MG63 (cell line): ENCODE measurements around the gene GOLGA8Q. TPM values are rescaled to one million over a fixed set of nuclear protein-coding genes. Genes with fewer than 3 reads are reported as not detected.
A peak's percentile ranks its signal among the peaks of the same experiment; 100 is the strongest.
"Not testable (repeated sequence)": the region's sequence is repeated elsewhere in the genome, so short reads cannot be mapped to it uniquely, and the experiment has no call there.

ENCODE experiments used
- DNase-seq: peaks from one replicate; pipeline ENCODE4 v3.0.0-alpha.2; 2020
- H3K27me3 ChIP-seq: fragments of 250-450 bp; sonication (Bioruptor Pico); 2 replicates; pipeline ENCODE4 v1.5.1; 2020; ENCODE audit warnings: mild to moderate bottlenecking, moderate library complexity
- H3K36me3 ChIP-seq: fragments of 250-450 bp; sonication (Bioruptor Pico); 2 replicates; pipeline ENCODE4 v1.5.1; 2020; ENCODE audit warnings: mild to moderate bottlenecking, moderate library complexity
- H3K4me3 ChIP-seq: fragments of 250-450 bp; sonication (Bioruptor Pico); 2 replicates; pipeline ENCODE4 v1.5.1; 2020; ENCODE audit warnings: mild to moderate bottlenecking, moderate library complexity
- H3K9me3 ChIP-seq: fragments of 250-450 bp; sonication (Bioruptor Pico); 2 replicates; pipeline ENCODE4 v1.5.1; 2020; ENCODE audit warnings: mild to moderate bottlenecking, moderate library complexity
- total RNA-seq: library from RNA; depleted of rRNA; stranded (reverse); fragments of >200 nt; shearing (Covaris generic); gene quantifications from 2 replicates; pipeline ENCODE4 v1.2.3, GENCODE V29; 2014; ENCODE audit warnings: low replicate concordance; rRNA removed

The GOLGA8Q gene, protein sequence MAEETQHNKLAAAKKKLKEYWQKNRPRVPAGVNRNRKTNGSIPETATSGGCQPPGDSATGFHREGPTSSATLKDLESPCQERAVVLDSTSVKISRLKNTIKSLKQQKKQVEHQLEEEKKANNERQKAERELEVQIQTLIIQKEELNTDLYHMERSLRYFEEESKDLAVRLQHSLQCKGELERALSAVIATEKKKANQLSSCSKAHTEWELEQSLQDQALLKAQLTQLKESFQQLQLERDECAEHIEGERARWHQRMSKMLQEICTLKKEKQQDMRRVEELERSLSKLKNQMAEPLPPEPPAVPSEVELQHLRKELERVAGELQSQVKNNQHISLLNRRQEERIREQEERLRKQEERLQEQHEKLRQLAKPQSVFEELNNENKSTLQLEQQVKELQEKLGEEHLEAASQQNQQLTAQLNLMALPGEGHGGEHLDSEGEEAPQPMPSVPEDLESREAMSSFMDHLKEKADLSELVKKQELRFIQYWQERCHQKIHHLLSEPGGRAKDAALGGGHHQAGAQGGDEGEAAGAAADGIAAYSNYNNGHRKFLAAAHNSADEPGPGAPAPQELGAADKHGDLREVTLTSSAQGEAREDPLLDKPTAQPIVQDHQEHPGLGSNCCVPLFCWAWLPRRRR
- total RNA-seq, result 0.43 TPM in 1 of 2 replicates, not detected in the other

- DNase-seq, H3K9me3 ChIP-seq, H3K27me3 ChIP-seq, H3K36me3 ChIP-seq, H3K4me3 ChIP-seq: not testable (repeated sequence)
Observed at GRCh38 chr15:30551750-30552149, at the start of gene GOLGA8Q. Gene GOLGA8Q, plus strand, starts transcription at chr15:30552050. Its CDS starts 28 bp downstream, at chr15:30552078.

DNA sequence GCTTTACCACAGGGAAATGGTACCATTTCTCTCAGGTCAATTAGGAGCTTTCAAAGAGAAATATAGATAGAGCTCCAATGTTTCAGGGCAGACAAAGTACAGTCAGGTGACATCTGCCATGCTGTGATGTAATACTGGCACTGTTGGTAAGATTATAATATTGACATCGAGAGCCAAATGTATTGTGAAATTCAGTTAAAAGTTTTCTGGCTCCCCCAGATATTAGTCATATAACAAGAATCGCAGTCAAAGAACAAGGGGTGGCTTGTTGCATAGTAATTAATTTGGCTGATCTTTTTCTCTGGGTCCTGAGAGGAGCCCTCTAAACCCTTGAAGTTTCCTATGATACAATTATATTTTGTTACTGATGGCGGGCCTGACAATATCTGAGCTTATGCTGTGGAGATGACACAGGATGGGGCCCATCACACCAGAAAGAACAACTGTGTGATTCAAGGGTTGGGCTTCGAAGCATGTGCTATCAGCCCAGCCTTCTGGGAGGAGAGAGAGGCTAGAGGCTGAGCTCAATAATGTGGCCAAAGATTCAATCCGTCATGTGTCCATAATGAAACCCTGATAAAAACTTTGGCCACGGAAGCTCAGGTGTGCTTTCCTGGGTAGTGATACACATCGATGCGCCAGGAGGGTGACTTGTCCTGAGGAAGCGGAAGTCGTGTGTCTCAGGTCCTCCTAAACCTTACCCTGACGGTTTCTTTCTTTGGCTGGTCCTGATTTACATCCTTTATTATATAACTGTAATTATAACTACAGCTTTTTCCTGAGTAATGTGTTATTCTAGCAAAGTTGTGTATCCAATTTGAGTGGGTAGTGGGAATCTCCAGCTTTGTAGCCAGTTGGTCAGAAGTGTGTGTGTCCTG lies 48.7 kb upstream of the GOLGA8Q start:
- not testable (repeated sequence) for H3K9me3 ChIP-seq, H3K4me3 ChIP-seq, H3K36me3 ChIP-seq, H3K27me3 ChIP-seq, DNase-seq

- H3K27me3 ChIP-seq, H3K9me3 ChIP-seq, H3K4me3 ChIP-seq, H3K36me3 ChIP-seq: not testable (repeated sequence)
- DNase-seq, result peak; percentile 30
Observed at GRCh38 chr15:30504162-30504843, 47.5 kb upstream of the GOLGA8Q start.

DNA sequence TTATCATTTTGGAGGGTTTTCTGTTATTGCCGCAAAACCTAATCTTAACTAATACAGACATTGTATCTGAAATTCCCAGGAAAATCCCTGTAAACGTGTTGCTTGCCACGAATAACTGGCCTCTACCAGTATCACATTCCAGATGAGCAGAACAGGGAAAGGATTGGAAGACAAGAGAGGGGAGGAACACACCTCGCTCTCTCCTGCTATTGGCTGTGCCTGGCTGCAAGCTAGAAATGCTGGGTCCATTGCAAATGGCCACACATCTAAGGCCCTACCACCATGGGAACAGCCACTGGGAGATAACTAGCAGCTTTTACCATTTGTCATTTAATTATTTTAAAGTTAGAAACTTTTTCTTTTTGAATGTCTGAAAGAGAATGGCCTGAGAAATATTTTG lies 37.3 kb upstream of the GOLGA8Q start:
- not testable (repeated sequence) for H3K9me3 ChIP-seq, H3K27me3 ChIP-seq, DNase-seq, H3K4me3 ChIP-seq, H3K36me3 ChIP-seq

DNA sequence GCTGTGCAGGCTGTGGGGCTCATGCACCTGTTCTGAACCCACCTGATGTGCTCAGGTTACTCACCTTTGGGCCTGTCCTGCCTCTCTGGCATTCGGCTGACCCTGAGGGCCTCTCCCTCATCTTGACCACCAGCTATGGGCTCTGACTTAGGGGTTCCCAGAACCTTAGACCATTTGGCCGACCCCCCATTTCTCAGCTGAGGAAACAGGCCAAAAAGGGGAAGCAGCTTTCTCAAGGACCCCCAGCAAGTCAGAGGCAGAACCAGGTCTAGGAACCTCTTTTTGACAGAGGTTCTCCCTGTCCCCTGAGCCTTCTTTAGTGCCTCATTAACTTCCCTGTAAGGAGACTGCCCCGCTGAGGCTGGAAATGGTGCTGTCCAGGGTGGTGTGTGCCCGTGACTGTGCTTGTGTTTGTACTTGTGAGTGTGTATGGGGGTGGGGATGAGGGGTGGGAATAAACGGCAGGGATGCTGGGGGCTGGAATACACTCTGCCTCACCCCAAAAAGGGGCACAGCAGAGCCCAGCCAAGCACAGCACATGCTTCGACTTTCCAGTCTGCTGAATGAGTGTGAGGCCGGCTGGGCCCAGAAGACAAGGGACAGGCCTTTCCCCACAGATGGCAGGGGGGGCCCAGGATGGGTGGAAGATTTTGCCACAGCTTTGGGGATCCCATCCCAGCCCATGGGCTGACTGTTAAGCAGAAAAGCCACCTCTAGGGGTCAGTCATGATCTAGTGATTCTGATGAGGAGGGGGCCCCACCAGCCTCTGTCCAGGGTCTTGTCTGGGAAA lies 28.2 kb upstream of the GOLGA8Q start:
- H3K36me3 ChIP-seq, H3K4me3 ChIP-seq, H3K9me3 ChIP-seq, DNase-seq, H3K27me3 ChIP-seq: not testable (repeated sequence)

DNA sequence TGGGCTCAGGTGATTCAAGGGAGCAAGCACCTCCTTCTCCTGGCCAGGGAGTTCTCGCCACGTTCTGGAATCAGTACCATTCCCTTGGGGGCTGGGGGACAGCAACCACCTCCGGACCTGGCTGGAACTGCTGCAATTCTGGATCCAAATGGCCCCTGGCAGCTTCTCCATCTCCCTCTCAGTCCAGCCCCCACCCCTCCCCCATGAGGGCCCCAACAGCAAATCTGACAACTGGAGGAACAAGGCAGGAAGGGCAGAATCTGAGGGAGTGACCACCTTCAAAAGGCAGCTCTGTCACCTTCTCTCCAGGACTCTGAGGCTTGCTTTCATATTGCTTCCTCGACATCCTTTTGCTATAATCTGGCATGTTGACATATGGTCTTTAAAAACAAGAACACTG lies 25.9 kb upstream of the GOLGA8Q start:
- not testable (repeated sequence) for H3K36me3 ChIP-seq, DNase-seq, H3K4me3 ChIP-seq, H3K9me3 ChIP-seq, H3K27me3 ChIP-seq

DNA sequence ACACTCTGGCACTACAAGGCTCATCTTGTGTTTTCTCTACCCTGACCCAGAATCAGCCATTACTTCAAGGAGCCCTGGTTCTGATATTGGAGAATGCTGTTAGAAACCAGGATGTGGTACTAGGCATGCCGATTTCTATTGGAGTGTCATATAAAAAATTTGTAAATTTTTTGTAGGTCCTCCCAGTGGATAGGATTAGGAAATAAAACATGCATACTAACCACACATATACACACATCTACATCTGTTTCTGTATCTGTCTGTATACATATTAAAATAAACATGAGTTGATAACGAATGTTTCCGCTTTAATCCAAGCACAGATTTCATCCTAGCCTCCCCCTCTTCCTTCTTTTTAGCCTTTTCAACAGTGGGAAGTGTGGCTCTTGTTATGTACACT lies 22.8 kb upstream of the GOLGA8Q start:
- not testable (repeated sequence) for H3K27me3 ChIP-seq, H3K9me3 ChIP-seq, H3K4me3 ChIP-seq, DNase-seq, H3K36me3 ChIP-seq

DNA sequence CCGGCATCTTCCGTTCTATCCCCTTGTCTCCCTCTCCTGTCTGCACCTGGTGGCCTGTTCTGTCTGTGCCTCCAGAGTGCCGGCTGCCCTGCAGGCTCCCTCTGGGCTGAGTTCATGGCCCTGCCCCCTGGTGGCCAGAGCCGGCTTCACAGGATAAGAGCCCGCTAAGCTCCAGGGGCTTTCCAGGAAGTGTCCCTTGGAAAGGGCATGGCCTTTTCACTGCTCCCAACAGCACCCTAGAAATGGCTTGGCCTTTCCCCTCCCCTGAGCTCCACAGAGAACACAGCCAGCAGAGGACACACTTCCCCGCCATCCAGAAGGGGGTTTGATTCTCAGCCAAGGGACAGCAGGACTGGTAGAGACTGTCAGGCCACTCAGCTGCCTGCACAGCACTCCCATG lies 15.1 kb downstream of the GOLGA8Q start:
- H3K36me3 ChIP-seq, H3K4me3 ChIP-seq, H3K27me3 ChIP-seq, H3K9me3 ChIP-seq: not testable (repeated sequence)
- DNase-seq, result peak; percentile 17

GRCh38 chr15:30573012-30573491 lies 21.2 kb downstream of the GOLGA8Q start:
- DNase-seq, result not testable (repeated sequence)

DNA sequence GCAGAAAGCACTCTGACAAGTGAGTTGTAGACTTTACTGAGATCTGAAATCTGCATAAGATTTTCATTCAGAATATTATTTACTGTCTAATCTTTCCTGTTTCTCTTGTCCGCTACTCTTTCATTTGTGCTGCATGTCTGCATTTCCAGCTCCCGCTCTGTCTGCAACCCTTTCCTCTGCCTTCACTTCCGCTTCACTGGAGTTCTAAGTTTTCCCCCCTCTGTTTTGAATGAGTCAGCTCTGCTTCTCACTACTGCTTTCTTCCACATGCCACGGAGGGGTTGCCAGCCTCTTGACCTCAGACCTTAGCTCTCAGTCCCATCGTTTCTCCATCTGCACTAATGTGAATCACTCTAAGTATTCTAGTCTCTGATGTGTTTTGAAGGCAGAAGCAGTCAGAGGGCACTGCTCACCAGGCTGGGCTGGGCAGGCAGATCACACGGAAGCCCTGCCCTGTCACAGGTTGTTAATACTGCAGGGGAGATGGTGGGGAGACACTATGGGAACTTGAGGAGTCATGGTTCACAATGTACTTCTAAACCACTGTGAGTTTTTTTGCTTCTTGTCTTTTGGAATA lies 27.6 kb downstream of the GOLGA8Q start:
- H3K36me3 ChIP-seq, DNase-seq, H3K9me3 ChIP-seq, H3K4me3 ChIP-seq, H3K27me3 ChIP-seq: not testable (repeated sequence)

More at GRCh38 chr15:30573012-30573491, 21.2 kb downstream of the GOLGA8Q start:
- not testable (repeated sequence) for H3K9me3 ChIP-seq, H3K4me3 ChIP-seq, H3K27me3 ChIP-seq, H3K36me3 ChIP-seq

- DNase-seq, H3K4me3 ChIP-seq: not testable (repeated sequence)
Observed at GRCh38 chr15:30580716-30581115, 28.9 kb downstream of the GOLGA8Q start.

GRCh38 chr15:30598953-30599352 lies 47.1 kb downstream of the GOLGA8Q start:
- not testable (repeated sequence) for DNase-seq, H3K4me3 ChIP-seq, H3K27me3 ChIP-seq, H3K36me3 ChIP-seq, H3K9me3 ChIP-seq

More at GRCh38 chr15:30580716-30581115, 28.9 kb downstream of the GOLGA8Q start:
- H3K36me3 ChIP-seq, H3K9me3 ChIP-seq, H3K27me3 ChIP-seq: not testable (repeated sequence)

DNA sequence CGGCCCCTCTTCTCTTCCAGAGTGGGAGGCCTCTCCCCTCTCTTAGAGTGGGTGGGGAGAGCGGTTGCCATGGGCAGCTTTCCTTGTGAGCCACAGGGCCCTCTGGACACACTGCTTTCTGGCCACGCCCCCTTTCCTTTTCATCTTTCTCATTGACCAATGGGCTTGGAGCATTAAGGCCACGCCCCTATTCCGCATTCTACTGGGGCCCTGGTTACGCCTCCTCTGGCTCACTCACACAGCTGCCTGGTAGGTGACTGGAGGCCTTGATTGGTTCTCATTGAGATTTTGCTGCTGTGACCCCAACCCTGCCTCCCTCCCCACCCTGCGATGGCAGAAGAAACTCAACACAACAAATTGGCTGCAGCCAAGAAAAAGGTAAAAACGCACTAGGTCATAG lies 51.9 kb downstream of the GOLGA8Q start, which contains the start of gene GOLGA8H:
Gene GOLGA8H, plus strand, starts transcription at position 233 of the 400 bp plus-strand sequence. Its CDS starts 98 bp downstream, at position 331.
- H3K4me3 ChIP-seq, DNase-seq, H3K9me3 ChIP-seq, H3K36me3 ChIP-seq, H3K27me3 ChIP-seq: not testable (repeated sequence)
